ENCODE measurements around the gene ACTR3C. TPM values are rescaled to one million over a fixed set of nuclear protein-coding genes. Genes with fewer than 3 reads are reported as not detected.
"Not testable (repeated sequence)": the region's sequence is repeated elsewhere in the genome, so short reads cannot be mapped to it uniquely, and the experiment has no call there.

Gene ACTR3C
- total RNA-seq, 1 donor from 2014 or later = 6.3 TPM

DNA sequence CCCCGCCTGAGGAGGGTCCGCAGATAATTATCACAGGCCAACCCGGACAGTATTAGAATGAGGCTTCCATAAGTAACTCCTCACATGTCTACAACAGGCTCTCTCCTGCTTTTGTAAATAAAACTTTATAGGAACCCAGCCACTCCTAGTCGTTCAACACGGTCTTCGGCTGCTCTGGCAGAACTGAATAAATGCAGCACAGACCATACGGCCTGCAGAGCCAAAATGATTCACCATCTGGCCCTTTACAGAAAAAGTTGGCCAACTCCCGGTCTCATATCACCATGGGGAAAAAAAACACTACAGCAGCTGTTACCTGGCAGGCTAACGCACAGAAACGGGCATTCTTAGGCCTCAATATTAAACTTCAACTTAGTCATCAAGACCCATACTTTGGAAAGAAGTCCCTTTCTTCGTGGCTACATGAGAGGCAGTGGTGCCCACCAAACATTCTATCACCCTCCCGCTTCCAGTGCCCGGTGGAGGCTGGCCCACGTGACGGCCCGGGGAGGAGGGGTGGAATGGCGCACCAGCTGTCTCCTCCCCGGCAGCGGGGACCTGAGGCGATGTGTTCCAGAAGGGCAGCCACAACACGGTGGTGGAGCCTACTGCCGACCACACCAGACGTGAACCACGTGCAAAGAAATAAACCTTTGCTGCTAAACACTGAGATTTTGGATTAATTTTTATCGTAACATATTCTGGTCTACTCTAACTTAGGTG, 41.5 kb downstream of the ACTR3C start:
- DNase-seq = not testable (repeated sequence)

DNA sequence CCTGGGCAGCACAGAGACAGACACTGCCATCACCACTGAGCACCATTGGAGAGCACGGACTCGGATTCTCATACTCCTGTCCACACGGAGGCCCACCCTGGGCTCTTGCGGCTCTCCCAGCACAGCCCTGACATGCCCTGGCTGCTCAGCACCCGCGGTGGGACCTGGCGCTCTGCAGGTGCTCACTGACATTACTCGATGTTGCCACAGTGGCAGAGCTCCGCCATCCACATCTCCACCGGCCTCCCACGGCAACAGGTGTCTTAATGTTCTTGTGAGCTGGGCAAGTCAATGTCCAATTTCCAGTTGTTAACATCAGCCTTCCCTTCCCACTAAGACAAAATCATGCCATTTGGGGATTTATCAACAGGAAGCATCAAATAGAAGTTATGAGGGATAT, 45.0 kb downstream of the ACTR3C start:
- not testable (repeated sequence) for DNase-seq

GRCh38 chr7:150276132-150276695, 47.1 kb downstream of the ACTR3C start:
- not testable (repeated sequence) for DNase-seq

- not testable (repeated sequence) for DNase-seq
Observed at GRCh38 chr7:150271898-150272297, 51.4 kb downstream of the ACTR3C start.

DNA sequence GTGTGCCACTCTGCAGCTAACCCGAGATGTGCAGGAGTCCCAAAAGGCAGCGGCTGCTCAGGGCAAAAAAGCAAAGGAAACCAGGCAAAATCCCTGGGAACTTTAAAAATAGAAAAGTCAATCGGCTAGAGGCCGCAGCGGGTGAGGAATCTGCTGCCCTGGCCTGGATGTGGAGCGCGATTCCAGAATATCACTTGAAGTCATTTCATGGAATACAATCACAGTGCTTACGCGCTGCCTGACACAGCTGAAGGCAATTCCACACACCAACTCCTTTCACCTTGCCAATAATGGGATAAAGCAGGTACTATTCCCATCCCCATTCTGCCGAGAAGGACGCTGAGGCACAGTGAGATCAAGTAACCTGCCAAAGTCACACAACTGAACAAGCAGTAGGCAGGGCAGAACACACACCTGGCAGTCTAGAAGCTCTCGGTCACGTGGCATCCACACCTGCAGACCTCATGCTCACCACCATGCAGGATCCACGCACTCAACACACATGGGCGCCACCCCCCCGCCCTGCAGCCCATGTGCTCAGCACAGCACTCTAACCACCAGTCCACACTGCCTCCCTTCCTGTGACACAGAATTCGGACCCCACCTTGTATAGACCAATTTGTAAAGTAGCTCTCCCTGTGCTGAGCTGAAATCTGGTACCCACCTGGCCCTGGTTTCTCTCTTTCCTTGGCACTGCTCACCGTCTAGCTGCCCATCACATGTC, 53.1 kb downstream of the ACTR3C start:
- not testable (repeated sequence) for DNase-seq

DNA sequence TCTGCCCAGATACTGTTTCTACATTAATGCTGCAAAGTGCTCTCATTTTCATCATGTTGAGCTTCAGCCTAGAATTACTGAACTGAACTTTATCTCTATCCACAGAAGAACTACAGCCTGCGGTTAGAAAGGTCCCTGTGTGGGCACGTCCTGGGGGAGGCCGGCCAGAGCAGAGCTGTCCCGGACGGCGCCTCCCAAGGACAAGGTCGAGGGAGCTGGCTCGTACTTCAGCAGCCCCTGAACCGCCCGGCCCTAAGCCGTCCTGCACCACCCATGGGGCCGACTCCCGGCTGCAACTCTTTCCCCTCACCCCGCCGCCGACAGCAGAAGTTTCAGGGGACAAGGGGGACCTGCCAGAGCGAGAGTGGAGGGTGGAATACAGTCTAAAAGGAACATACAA, 54.5 kb downstream of the ACTR3C start:
- not testable (repeated sequence) for DNase-seq

GRCh38 chr7:150268287-150268686, 55.1 kb downstream of the ACTR3C start:
- DNase-seq = not testable (repeated sequence)

DNA sequence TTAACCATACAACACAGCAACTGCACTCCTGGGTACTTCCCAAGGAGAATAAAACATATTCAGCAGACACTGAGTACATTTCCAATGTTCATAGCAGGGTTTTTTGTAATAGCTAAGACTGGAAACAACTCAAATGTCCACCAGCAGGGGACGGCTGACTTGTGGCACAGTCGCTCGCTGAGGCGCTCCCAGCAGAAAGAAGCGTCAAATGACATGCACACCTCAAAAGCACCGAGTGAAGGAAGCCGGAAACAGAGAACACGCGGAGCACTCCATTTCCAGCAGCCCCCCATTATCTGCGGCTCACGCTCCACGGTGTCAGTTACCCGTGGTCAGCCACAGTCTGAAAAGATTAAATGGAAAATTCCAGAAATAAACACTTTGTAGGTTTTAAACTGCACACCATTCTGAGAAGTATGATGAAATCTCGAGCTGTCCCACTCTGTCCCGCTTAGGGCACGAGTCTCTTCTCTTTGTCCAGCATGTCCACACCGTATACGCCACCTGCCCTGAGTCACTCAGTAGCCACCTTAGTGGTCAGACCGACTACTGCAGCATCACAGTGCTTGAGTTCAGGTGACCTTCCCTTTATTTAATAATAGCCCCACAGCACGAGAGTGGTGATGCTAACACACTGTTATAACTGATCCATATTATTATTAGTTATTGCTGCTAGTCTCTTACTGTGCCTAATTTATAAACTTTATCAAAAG, 56.2 kb downstream of the ACTR3C start:
- not testable (repeated sequence) for DNase-seq

DNA sequence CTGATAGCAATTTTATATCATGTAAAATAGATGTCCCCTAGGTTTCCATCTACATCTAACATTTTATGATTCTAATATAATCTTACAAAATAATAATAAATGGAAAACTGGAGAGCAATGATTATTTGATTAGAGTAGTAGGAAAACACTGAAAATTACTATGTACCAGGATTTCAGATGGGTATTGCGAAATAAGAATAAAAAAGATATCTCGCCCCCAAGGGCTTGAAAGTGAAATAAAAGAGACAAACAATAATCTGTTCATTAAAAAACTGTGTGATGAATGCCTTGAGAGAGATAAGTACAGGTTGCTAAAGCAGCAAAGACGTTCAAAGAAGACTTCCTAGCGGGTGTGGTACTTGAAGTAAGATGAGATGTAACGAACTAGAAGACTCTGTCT, 60.7 kb downstream of the ACTR3C start:
- DNase-seq = not testable (repeated sequence)

DNA sequence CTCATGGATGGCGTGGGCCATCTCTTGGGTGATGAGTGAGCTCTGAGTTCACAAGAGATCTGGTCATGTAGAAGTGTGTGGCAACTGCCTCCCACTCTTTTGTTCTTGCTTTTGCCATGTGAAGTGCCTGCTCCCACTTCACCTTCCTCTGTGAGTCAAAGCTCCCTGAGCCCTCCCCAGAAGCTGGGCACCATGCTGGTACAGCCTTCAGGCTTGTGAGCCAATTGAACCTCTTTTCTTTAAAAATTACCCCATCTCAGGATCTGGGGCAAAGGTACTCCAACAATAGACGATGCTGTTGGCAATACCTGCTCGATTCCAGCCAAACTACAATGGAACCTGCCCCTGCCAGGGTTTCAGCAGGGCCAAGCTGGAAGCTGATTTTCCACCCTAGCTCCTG, 75.6 kb downstream of the ACTR3C start:
- DNase-seq = not testable (repeated sequence)

DNA sequence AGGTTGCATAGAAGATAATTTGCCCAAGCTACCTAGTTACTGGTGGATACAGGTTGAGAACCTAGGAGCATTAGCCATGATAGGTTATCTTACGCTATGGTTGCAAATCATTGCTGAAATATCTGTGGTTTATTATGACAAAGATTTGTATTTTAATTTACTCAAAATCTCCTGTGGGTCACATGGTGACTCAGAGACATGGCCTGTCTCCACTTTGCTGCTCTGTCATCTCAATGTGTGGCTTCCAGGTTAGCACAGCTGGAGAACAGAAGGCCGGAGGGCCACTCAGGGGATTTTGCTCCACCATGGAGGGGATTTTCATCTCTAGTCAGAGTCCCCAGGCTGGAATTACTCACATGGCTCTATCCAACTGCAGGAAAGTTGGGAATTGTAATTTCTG, 78.1 kb downstream of the ACTR3C start:
- DNase-seq = not testable (repeated sequence)

- not testable (repeated sequence) for DNase-seq
Observed at GRCh38 chr7:150242935-150243334, 80.4 kb downstream of the ACTR3C start.

DNA sequence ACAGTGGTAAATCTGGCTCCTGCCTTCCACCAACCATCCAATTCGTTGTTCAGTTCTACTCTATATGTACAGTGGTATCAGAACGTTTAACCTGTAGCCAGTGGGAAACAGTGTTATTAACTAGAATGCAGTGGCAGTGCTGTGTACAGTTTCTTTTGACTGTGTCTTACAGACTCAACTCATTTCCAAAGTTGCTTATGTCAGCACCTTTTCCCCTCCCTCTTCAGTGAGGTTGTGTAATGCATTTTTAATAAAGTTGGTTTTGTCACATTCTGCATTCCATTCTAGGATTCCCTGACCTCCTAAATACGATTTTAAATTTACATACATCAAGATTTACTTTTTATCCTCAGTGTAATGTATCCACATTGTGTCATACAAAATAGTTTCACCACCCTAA, 97.9 kb downstream of the ACTR3C start:
- not testable (repeated sequence) for DNase-seq

- not testable (repeated sequence) for DNase-seq
Observed at GRCh38 chr7:150222083-150222972, 101.0 kb downstream of the ACTR3C start.

GRCh38 chr7:150220673-150221181, 102.6 kb downstream of the ACTR3C start:
- not testable (repeated sequence) for DNase-seq

GRCh38 chr7:150219941-150220658, 103.2 kb downstream of the ACTR3C start:
- not testable (repeated sequence) for DNase-seq

GRCh38 chr7:150206848-150207247, 116.5 kb downstream of the ACTR3C start:
- not testable (repeated sequence) for DNase-seq

GRCh38 chr7:150205866-150206265, 117.5 kb downstream of the ACTR3C start:
- not testable (repeated sequence) for DNase-seq

DNA sequence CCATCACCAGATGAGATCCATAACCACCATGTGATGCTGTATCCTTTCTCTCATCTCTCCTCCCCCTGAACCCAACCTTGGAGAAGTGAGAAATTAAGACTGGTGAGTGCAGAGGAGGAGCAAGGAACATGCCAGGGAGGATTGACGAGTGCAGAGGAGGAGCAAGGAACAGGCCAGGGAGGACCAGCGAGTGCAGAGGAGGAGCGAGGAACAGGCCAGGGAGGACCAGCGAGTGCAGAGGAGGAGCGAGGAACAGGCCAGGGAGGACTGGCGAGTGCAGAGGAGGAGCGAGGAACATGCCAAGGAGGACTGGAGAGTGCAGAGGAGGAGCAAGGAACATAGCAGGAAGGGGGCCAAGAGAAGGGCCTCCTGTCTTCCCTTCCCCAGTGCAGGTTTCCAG, 118.8 kb downstream of the ACTR3C start:
- DNase-seq = not testable (repeated sequence)

DNA sequence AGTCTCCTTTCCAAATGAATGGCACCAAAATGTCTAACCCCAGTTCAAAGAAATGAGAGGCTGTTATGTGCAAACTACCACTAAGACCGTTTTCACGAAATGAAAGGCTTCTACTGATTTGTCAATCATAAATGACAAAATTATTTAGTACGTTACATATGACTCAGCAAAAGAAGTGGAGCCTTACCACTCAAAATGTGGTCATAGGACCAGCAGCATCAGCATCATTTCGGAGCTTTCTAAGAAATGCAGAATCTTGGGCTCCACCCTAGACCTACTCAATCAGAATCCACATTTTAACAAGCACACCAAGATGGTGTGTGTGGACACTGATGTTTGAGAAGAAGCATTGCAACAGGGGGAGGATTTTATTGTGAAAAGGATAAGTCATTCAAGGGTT, 120.5 kb downstream of the ACTR3C start:
- not testable (repeated sequence) for DNase-seq
